Gastroesophageal sphincter (tissue), 4 donors: ENCODE data around the gene RSU1. TPM values are rescaled to one million over a fixed set of nuclear protein-coding genes. Genes with fewer than 3 reads are reported as not detected.

Source experiments
- ATAC-seq: fragments of 150-250 bp; one replicate; pipeline ENCODE4 v1.9.1; 2016; ENCODE audit warnings: mild to moderate bottlenecking, moderate library complexity
- H3K27ac ChIP-seq, 4 donors: fragments of 200-600 bp; sonication (generic) in 3 of 4; 1 replicate in 3 of 4; 2 replicates in 1 of 4; pipeline ENCODE4 v1.5.1; 2016 to 2019
- H3K27me3 ChIP-seq: fragments of 200-600 bp; sonication (generic); one replicate; pipeline ENCODE4 v1.5.1; 2019
- H3K36me3 ChIP-seq, 2 donors: fragments of 200-600 bp; sonication (generic); one replicate each; pipeline ENCODE4 v1.5.1; 2019; ENCODE audit warnings: control low read depth in 1 of 2
- H3K4me1 ChIP-seq, 3 donors: fragments of 200-600 bp; sonication (generic); 1 replicate in 2 of 3; 2 replicates in 1 of 3; pipeline ENCODE4 v1.5.1; 2016 to 2019; ENCODE audit warnings: control low read depth in 2 of 3
- H3K4me3 ChIP-seq, 2 donors: fragments of 200-600 bp; sonication (generic); one replicate each; pipeline ENCODE4 v1.5.1; 2019; ENCODE audit warnings: mild to moderate bottlenecking in 1 of 2, moderate library complexity in 1 of 2
- H3K9me3 ChIP-seq, 3 donors: fragments of 200-600 bp; sonication (generic); one replicate each; pipeline ENCODE4 v1.5.1; 2017 to 2019; ENCODE audit warnings: control low read depth in 2 of 3
- EP300 ChIP-seq: sonication (generic); formaldehyde crosslinking; IDR thresholded peaks from one replicate; pipeline ENCODE4 v1.6.1; 2017; ENCODE audit warnings: antibody characterized with exemption, mild to moderate bottlenecking
- POLR2A ChIP-seq, 2 donors: fragments of 450-650 bp; IDR thresholded peaks; one replicate each; pipeline ENCODE4 v1.6.1; 2017; ENCODE audit warnings: antibody characterized with exemption in 2 of 2, mild to moderate bottlenecking in 2 of 2, moderate library complexity in 1 of 2
- POLR2AphosphoS5 ChIP-seq: sonication (generic); formaldehyde crosslinking; IDR thresholded peaks from one replicate; pipeline ENCODE4 v1.6.1; 2017; ENCODE audit warnings: antibody characterized with exemption
- WGBS, 2 donors: methylation state at CpG; one replicate each; pipeline ENCODE4 v1.1.5; 2018; ENCODE audit warnings: low coverage in 1 of 2; 5-methylcytosine and 5-hydroxymethylcytosine counted together
- total RNA-seq, 4 donors: library from RNA; depleted of rRNA; stranded (reverse); fragments of >200 nt; gene quantifications; one replicate each; pipeline ENCODE4 v1.1.0, GENCODE V29; 2016
- TF ChIP-seq, protein P1 (sequence below), 4 experiments: fragments of 200-600 bp in 2 of 4; fragments of 450-650 bp in 2 of 4; sonication (generic) in 1 of 4; IDR thresholded peaks; one replicate each; pipeline ENCODE4 v1.5.1; 2017 to 2019; ENCODE audit warnings: antibody characterized with exemption in 4 of 4, mild to moderate bottlenecking in 2 of 4, moderate library complexity in 2 of 4

The RSU1 gene
- total RNA-seq, 4 donors from 2014 or later = 87.0 to 149 (median 117) TPM

DNA sequence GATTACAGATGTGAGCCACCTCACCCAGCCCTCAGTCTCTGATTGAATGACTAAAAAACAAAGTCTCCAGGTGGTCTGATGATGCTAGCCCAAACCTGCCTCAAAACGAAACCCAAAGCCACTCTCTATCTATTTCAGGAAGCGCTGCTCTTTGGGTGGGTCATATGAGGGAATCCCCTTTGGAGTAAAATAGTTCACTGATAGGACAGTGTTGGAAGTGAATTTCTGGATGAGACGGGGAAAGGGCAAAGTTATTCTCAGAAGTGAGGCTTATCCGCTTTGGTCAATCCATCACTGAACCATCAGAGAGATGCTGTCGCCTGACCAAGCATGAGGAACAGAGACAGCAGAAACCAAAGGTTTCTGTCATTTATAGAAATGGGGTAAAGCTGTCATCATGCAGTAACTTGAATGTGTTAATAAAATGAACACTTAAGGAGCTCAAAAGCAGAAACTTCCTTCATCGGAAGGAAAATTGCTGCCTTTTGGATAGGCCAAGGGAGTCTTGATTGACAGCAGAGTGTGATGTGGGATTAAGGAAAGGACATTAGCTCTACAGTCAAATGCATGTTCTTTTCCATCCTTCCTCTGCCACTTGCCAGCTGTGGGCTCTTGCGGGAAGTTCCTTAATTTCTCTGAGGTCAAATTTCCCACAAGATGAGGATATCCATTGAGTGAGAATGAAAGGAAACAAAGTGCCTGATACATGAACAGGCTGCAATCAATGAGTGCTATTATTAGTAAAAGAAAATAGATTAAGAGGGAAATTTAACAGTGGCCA is 230.7 kb downstream of the RSU1 start:
- no peak for TF ChIP-seq POLR2AphosphoS5
- TF ChIP-seq, protein P1, sequence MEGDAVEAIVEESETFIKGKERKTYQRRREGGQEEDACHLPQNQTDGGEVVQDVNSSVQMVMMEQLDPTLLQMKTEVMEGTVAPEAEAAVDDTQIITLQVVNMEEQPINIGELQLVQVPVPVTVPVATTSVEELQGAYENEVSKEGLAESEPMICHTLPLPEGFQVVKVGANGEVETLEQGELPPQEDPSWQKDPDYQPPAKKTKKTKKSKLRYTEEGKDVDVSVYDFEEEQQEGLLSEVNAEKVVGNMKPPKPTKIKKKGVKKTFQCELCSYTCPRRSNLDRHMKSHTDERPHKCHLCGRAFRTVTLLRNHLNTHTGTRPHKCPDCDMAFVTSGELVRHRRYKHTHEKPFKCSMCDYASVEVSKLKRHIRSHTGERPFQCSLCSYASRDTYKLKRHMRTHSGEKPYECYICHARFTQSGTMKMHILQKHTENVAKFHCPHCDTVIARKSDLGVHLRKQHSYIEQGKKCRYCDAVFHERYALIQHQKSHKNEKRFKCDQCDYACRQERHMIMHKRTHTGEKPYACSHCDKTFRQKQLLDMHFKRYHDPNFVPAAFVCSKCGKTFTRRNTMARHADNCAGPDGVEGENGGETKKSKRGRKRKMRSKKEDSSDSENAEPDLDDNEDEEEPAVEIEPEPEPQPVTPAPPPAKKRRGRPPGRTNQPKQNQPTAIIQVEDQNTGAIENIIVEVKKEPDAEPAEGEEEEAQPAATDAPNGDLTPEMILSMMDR (IDR thresholded peaks at IDR 0.05) = no peak
- TF ChIP-seq POLR2A (IDR thresholded peaks at IDR 0.05) = no peak
- TF ChIP-seq EP300 = no peak
- 68 to 83% methylated on average over 4 to 5 of the region's 7 CpGs for WGBS, 2 donors
- Histone ChIP-seq H3K36me3 (peaks cover 0 to 5% of the 10 kb centered on the region in 2 donors), H3K27ac (no peak overlapping the region), H3K4me3 (no peak overlapping the region), H3K27me3 (peaks cover 4% of the 10 kb centered on the region), H3K4me1 (no peaks in the 10 kb centered on the region), H3K9me3 (no peaks in the 10 kb centered on the region)
- no peak for ATAC-seq

DNA sequence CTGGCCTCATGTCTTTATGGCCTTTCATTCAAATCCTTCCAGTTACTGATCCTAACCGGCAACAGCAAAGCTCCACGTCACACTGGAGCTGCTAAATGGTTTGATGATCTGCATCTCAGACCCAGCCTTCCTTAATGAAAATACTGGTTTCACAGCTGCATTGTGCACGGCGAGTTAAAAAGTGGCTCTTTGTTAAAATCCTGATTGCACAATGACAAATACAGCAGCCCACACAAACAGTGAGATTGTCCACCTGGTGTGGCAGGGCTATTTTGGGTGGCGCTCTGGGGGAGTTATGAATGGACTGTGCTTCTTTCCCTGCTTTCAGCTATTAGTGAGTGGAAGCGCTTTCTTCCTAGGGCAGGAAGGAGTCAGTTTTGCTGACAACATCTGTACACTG is 232.1 kb downstream of the RSU1 start:
- H3K27me3 ChIP-seq = peaks cover 4% of the 10 kb centered on the region
- WGBS, 2 donors = 36 to 62% methylated on average over 2 to 4 of the region's 6 CpGs
- no peaks in the 10 kb centered on the region for H3K4me1 ChIP-seq
- H3K27ac ChIP-seq = no peak overlapping the region
- H3K4me3 ChIP-seq = no peak overlapping the region
- ATAC-seq = no peak
- no peaks in the 10 kb centered on the region for H3K36me3 ChIP-seq
- H3K9me3 ChIP-seq = no peaks in the 10 kb centered on the region
- TF ChIP-seq POLR2A (IDR thresholded peaks at IDR 0.05) (no peak), EP300 (no peak), POLR2AphosphoS5 (no peak)
- TF ChIP-seq, protein P1 (IDR thresholded peaks at IDR 0.05) = no peak

DNA sequence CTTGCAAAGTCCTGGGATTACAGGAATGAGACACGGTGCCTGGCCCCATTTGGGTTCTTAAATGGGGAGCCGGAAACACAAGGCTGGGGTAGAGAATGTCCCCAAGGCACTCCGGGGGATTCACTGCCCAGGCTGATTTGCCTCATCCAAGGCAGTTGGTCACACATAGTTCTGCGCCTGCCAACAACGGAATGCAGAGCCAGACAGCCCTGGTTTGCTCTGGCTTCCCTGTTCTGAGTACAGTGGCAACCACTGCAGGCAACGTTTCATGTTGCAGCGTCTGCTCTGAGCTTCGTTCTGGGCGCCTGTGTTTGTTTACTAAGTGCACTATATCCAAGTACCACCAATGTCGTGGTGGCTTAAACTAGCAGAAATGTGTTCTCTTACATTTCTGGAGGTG is 233.8 kb downstream of the RSU1 start:
- Histone ChIP-seq H3K4me1 (no peaks in the 10 kb centered on the region), H3K27me3 (peaks cover 7% of the 10 kb centered on the region), H3K9me3 (no peaks in the 10 kb centered on the region), H3K4me3 (no peak overlapping the region), H3K27ac (no peak overlapping the region), H3K36me3 (no peaks in the 10 kb centered on the region)
- ATAC-seq = no peak
- TF ChIP-seq EP300 (no peak), POLR2AphosphoS5 (no peak), POLR2A (IDR thresholded peaks at IDR 0.05) (no peak)
- TF ChIP-seq, protein P1 (IDR thresholded peaks at IDR 0.05) = no peak
- 64 to 75% methylated on average over 4 of the region's 10 CpGs for WGBS, 2 donors

DNA sequence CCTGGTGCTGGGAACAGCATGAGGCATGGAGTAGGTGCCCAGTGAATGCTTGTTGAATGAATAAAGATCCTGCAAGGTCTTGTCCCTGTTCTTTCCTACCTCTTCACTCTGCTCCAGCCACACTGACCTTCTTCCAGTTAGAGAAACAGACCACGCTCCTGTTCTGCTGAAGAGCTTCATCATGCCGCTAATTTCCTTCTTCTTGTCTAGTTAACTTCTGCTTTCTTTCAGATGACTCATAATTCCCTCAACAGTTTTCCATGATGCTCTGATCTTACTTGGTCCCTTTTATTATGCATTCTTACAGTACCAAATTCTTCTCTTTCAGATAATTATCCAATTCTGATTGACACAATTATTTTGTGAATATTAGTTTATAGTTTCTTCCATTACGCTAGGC is 236.0 kb downstream of the RSU1 start:
- Histone ChIP-seq H3K4me1 (no peaks in the 10 kb centered on the region), H3K36me3 (no peaks in the 10 kb centered on the region), H3K4me3 (no peak overlapping the region), H3K27me3 (peaks cover 7% of the 10 kb centered on the region), H3K27ac (no peak overlapping the region), H3K9me3 (peaks cover 0 to 9% (median 0%) of the 10 kb centered on the region in 3 donors)
- 70 to 93% methylated on average over 2 of the region's 3 CpGs for whole genome bisulfite sequencing, 2 donors
- TF ChIP-seq POLR2A (IDR thresholded peaks at IDR 0.05) = no peak
- TF ChIP-seq, protein P1 (IDR thresholded peaks at IDR 0.05) = no peak
- no peak for TF ChIP-seq POLR2AphosphoS5
- TF ChIP-seq EP300 = no peak
- no peak for ATAC-seq

DNA sequence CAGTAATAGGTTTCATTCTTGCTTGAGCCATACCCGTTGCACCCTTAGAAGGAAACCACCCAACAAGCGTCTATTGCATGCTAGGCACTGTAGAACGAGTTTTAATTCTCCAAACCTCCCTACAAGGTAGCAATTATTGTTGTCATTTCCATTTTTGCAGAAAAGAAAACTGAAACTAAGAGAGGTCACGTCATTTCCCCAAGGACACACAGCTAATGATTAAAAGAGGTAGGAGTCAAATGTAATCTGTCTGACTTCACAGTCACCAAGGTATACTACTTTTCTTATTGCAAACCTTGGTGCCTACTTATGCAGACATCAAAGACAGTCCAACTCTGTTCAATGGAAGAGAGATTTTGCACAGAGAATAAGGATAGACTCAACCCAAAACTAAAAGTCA is 246.5 kb downstream of the RSU1 start:
- whole genome bisulfite sequencing, 2 donors = 69% methylated on average over 4 of the region's 4 CpGs; no CpG with 5 or more reads in 1 of the 2 donors
- no peak for ATAC-seq

More for the DNA sequence above, 246.5 kb downstream of the RSU1 start:
- TF ChIP-seq POLR2AphosphoS5 (no peak), POLR2A (IDR thresholded peaks at IDR 0.05) (no peak)
- TF ChIP-seq, protein P1 (IDR thresholded peaks at IDR 0.05) = no peak
- no peaks in the 10 kb centered on the region for H3K36me3 ChIP-seq
- H3K4me1 ChIP-seq = no peaks in the 10 kb centered on the region
- no peak overlapping the region for H3K4me3 ChIP-seq
- H3K27ac ChIP-seq = no peak overlapping the region
- no peaks in the 10 kb centered on the region for H3K9me3 ChIP-seq
- H3K27me3 ChIP-seq = peaks cover 4% of the 10 kb centered on the region
